HEK293 (cell line): Measurements from ENCODE around the gene DRICH1.

Experiments used
- CTCF ChIA-PET: fragments of 350-600 bp; formaldehyde crosslinking; extraction: SDS; loops from one replicate; lab custom pipeline; 2021; ENCODE audit warnings: antibody characterized with exemption; lab: Yijun Ruan, JAX
- POLR2A ChIA-PET: fragments of 300-600 bp; formaldehyde crosslinking; extraction: SDS; loops from one replicate; lab custom pipeline; 2020; ENCODE audit warnings: antibody characterized with exemption, inconsistent platforms; lab: Yijun Ruan, JAX
- H3K27ac ChIP-seq: fragments of 200-500 bp; sonication (Bioruptor generic); 2 replicates; pipeline ENCODE4 v1.5.1; 2014; ENCODE audit warnings: low read depth, low read length, control low read depth, inconsistent platforms; ENCODE audit errors: extremely low read depth
- H3K36me3 ChIP-seq, 2 experiments: fragments of 200-500 bp in 1 of 2; sonication (Bioruptor generic) in 1 of 2; 1 replicate in 1 of 2; 2 replicates in 1 of 2; pipeline ENCODE4 v1.5.1; 2014 to 2017; ENCODE audit warnings: inconsistent platforms in 2 of 2, low read length in 2 of 2; ENCODE audit not compliant: control insufficient read depth in 2 of 2, insufficient read depth in 1 of 2
- H3K4me1 ChIP-seq: fragments of 200-500 bp; sonication (Bioruptor generic); 2 replicates; pipeline ENCODE4 v1.5.1; 2014; ENCODE audit warnings: mild to moderate bottlenecking, low read length, inconsistent platforms; ENCODE audit not compliant: control insufficient read depth, insufficient read depth
- H3K4me3 ChIP-seq: 2 replicates; pipeline ENCODE4 v1.5.1; 2011; ENCODE audit warnings: low read depth, mild to moderate bottlenecking, control low read depth, low read length, moderate library complexity
- H3K9me3 ChIP-seq: fragments of 200-500 bp; sonication (Bioruptor generic); 2 replicates; pipeline ENCODE4 v1.5.1; 2014; ENCODE audit warnings: low read depth, low read length, inconsistent platforms; ENCODE audit not compliant: control insufficient read depth, insufficient read depth
- BCL11A ChIP-seq: fragments of 450-650 bp; formaldehyde crosslinking; IDR thresholded peaks from 2 replicates; pipeline ENCODE4 v1.5.1; 2016; ENCODE audit warnings: low read depth, missing biosample characterization, missing genetic modification characterization
- GLIS2 ChIP-seq: fragments of 450-650 bp; formaldehyde crosslinking; IDR thresholded peaks from 2 replicates; pipeline ENCODE4 v1.5.1; 2016; ENCODE audit warnings: missing biosample characterization, missing genetic modification characterization
- KLF16 ChIP-seq: fragments of 450-650 bp; formaldehyde crosslinking; IDR thresholded peaks from 2 replicates; pipeline ENCODE4 v1.5.1; 2017; ENCODE audit warnings: missing biosample characterization, missing genetic modification characterization
- SETDB1 ChIP-seq: IDR thresholded peaks from one replicate; pipeline ENCODE4 v1.6.1; 2017; ENCODE audit warnings: mild to moderate bottlenecking, low read length, moderate library complexity, mixed read lengths; ENCODE audit not compliant: insufficient read length
- YY2 ChIP-seq: fragments of 450-650 bp; formaldehyde crosslinking; IDR thresholded peaks from 2 replicates; pipeline ENCODE4 v1.5.1; 2016; ENCODE audit warnings: missing biosample characterization, missing genetic modification characterization
- ZFHX2 ChIP-seq: fragments of 450-650 bp; formaldehyde crosslinking; conservative IDR thresholded peaks from 2 replicates; pipeline ENCODE4 v1.5.1; 2016; ENCODE audit warnings: missing biosample characterization, missing genetic modification characterization
- ZFP3 ChIP-seq: fragments of 450-650 bp; formaldehyde crosslinking; IDR thresholded peaks from 2 replicates; pipeline ENCODE4 v1.5.1; 2016; ENCODE audit warnings: low read depth, missing biosample characterization, missing genetic modification characterization
- ZFP69B ChIP-seq: fragments of 450-650 bp; formaldehyde crosslinking; IDR thresholded peaks from 2 replicates; pipeline ENCODE4 v1.5.1; 2016; ENCODE audit warnings: missing biosample characterization, missing genetic modification characterization
- ZNF114 ChIP-seq: fragments of 450-650 bp; formaldehyde crosslinking; IDR thresholded peaks from 2 replicates; pipeline ENCODE4 v1.5.0; 2017; ENCODE audit warnings: missing biosample characterization, missing genetic modification characterization
- ZNF221 ChIP-seq: fragments of 450-650 bp; formaldehyde crosslinking; IDR thresholded peaks from 2 replicates; pipeline ENCODE4 v1.5.1; 2017; ENCODE audit warnings: missing biosample characterization, missing genetic modification characterization, borderline replicate concordance
- ZNF292 ChIP-seq: fragments of 450-650 bp; formaldehyde crosslinking; IDR thresholded peaks from 2 replicates; pipeline ENCODE4 v1.5.1; 2016; ENCODE audit warnings: low read depth, missing biosample characterization, missing genetic modification characterization, borderline replicate concordance
- ZNF341 ChIP-seq: fragments of 450-650 bp; formaldehyde crosslinking; IDR thresholded peaks from 2 replicates; pipeline ENCODE4; 2016; ENCODE audit warnings: low read depth, missing biosample characterization, missing genetic modification characterization
- ZNF391 ChIP-seq: fragments of 450-650 bp; formaldehyde crosslinking; IDR thresholded peaks from 2 replicates; pipeline ENCODE4 v1.5.1; 2016; ENCODE audit warnings: low read depth, missing biosample characterization, missing genetic modification characterization, borderline replicate concordance
- ZNF394 ChIP-seq: fragments of 450-650 bp; formaldehyde crosslinking; IDR thresholded peaks from 2 replicates; pipeline ENCODE4 v1.5.1; 2016; ENCODE audit warnings: missing biosample characterization, missing genetic modification characterization, mild to moderate bottlenecking, moderate library complexity, borderline replicate concordance
- ZNF426 ChIP-seq: fragments of 450-650 bp; formaldehyde crosslinking; IDR thresholded peaks from 2 replicates; pipeline ENCODE4 v1.5.1; 2017; ENCODE audit warnings: missing biosample characterization, missing genetic modification characterization, mild to moderate bottlenecking, inconsistent platforms, moderate library complexity
- ZNF571 ChIP-seq: fragments of 450-650 bp; formaldehyde crosslinking; IDR thresholded peaks from 2 replicates; pipeline ENCODE4 v1.5.0; 2017; ENCODE audit warnings: missing biosample characterization, missing genetic modification characterization
- ZNF585B ChIP-seq: fragments of 450-650 bp; formaldehyde crosslinking; IDR thresholded peaks from 2 replicates; pipeline ENCODE4 v1.5.1; 2016; ENCODE audit warnings: missing biosample characterization, missing genetic modification characterization
- ZNF621 ChIP-seq: fragments of 450-650 bp; formaldehyde crosslinking; IDR thresholded peaks from 2 replicates; pipeline ENCODE4 v1.5.1; 2017; ENCODE audit warnings: missing biosample characterization, missing genetic modification characterization
- ZNF776 ChIP-seq: fragments of 450-650 bp; formaldehyde crosslinking; IDR thresholded peaks from 2 replicates; pipeline ENCODE4 v1.5.0; 2017; ENCODE audit warnings: missing biosample characterization, missing genetic modification characterization, borderline replicate concordance
- ZNF785 ChIP-seq: fragments of 450-650 bp; formaldehyde crosslinking; IDR thresholded peaks from 2 replicates; pipeline ENCODE4 v1.5.1; 2016; ENCODE audit warnings: missing biosample characterization, missing genetic modification characterization
- ZSCAN30 ChIP-seq: fragments of 450-650 bp; IDR thresholded peaks from 2 replicates; pipeline ENCODE4 v1.5.1; 2018; ENCODE audit warnings: missing biosample characterization, mild to moderate bottlenecking, missing genetic modification characterization, moderate library complexity
- TF ChIP-seq, protein P1 (sequence below): fragments of 450-650 bp; formaldehyde crosslinking; IDR thresholded peaks from 2 replicates; pipeline ENCODE4 v1.5.1; 2016; ENCODE audit warnings: missing biosample characterization, missing genetic modification characterization
- TF ChIP-seq, protein P2 (sequence below): fragments of 450-650 bp; formaldehyde crosslinking; IDR thresholded peaks from 2 replicates; pipeline ENCODE4 v1.5.1; 2016; ENCODE audit warnings: missing biosample characterization, missing genetic modification characterization
- TF ChIP-seq, protein P3 (sequence below): fragments of 450-650 bp; formaldehyde crosslinking; IDR thresholded peaks from 2 replicates; pipeline ENCODE4 v1.5.1; 2016; ENCODE audit warnings: missing biosample characterization, missing genetic modification characterization

DRICH1 gene, protein sequence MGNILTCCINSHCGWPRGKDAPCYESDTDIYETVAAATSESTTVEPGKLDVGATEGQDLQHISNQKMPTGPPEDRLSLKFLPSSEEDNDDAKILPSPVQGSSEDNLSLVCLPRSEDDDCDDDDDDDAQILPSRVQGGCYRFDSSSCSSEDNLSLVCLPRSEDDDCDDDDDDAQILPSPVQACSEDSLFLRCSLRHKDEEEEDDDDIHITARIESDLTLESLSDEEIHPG

DNA sequence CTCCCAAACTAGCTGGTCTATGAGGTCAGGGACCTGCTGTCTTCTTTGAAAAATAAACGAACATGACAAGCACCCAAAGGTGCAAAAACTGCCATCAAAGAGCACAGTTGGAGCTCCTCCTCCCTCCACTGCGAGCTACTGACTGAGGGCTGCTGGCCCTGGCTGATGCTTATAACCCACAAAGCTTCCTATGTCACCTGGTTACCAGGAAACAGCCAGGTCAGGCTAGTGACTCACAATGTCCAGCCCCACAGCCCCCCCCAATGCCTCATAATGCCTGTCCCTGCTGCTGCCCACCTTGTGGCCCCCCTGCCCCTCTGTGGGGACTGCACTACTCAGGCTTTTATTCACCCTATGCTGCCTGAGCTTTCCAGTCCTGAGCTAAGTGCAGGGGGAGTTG is at the start of gene DRICH1:
Gene DRICH1 (minus strand): TSS at position 144 of the 400 bp plus-strand sequence. CDS start 298 bp downstream, outside the sequence.
- ChIA-PET CTCF (interaction anchor here (0.6 kb wide), 1 partner anchor 1038 kb away, joined by 4 read pairs; no protein-coding TSS in a partner anchor), POLR2A (no interaction called here)
- Histone ChIP-seq H3K27ac (no peak within 1 kb of the TSS), H3K9me3 (no peaks in the 10 kb centered on the region), H3K36me3 (peaks cover 0 to 3% of the 10 kb centered on the region in 2 experiments; a peak in 1 of 3 replicates), H3K4me3 (no peak within 1 kb of the TSS), H3K4me1 (no peaks in the 10 kb centered on the region; the same call in 1 of the 2 replicates)
- TF ChIP-seq ZNF341 (tag by site-specific recombination) = no peak
- no peak for TF ChIP-seq KLF16 (tag by site-specific recombination)
- TF ChIP-seq ZNF394 (tag by site-specific recombination) = no peak
- TF ChIP-seq ZNF292 (tag by site-specific recombination) = no peak
- TF ChIP-seq ZNF785 = no peak
- no peak for TF ChIP-seq ZNF776 (tag by site-specific recombination)
- TF ChIP-seq ZFHX2 (tag by site-specific recombination) = no peak
- no peak for TF ChIP-seq BCL11A (tag by site-specific recombination)
- TF ChIP-seq ZNF571 (tag by site-specific recombination) = no peak
- TF ChIP-seq, all 188 proteins: peak for 0

DNA sequence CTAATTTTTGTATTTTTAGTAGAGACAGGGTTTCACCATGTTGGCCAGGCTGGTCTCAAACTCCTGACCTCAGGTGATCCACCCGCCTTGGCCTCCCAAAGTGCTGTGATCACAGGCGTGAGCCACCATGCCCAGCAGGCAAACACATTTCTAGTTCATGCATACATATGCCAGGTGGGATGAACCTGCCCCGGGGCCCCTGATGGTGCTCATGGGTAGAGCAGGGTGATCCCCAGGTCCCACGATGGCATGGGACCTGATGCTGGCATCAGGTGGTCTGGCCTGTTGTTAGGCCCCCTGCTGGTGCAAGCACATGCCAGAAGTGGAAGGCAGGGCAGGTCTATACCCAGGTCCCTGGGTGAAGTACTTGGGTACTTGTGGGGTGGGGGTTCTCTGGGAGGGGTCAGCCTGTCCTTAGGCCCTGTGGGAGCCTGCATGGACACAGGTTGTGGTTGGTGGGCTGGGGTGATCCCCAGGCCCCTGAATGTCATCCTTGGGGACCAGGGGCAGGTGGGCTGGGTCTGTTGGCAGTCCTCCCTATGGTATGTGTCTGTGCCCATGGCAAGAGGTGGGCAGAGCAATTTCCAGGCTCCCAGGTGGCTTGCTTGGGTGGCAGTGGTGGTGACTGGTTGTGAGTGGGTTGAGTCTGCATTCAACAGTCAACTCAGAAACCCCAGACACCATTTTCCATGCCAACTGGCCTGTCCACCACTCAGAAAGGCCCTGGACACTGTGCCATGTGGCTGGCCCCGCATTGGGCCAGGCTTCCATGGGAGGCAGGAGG is 49.1 kb upstream of the DRICH1 start:
- ChIA-PET POLR2A (no interaction called here), CTCF (no interaction called here)
- Histone ChIP-seq H3K36me3 (peaks cover 4 to 72% of the 10 kb centered on the region in 2 experiments; a peak in 2 of 3 replicates), H3K9me3 (no peaks in the 10 kb centered on the region), H3K27ac (no peak overlapping the region), H3K4me3 (no peak overlapping the region), H3K4me1 (no peaks in the 10 kb centered on the region)
- TF ChIP-seq ZFP69B (tag by site-specific recombination) = no peak
- no peak for TF ChIP-seq ZSCAN30 (tag by site-specific recombination)
- no peak for TF ChIP-seq BCL11A (tag by site-specific recombination)
- TF ChIP-seq, protein P1, sequence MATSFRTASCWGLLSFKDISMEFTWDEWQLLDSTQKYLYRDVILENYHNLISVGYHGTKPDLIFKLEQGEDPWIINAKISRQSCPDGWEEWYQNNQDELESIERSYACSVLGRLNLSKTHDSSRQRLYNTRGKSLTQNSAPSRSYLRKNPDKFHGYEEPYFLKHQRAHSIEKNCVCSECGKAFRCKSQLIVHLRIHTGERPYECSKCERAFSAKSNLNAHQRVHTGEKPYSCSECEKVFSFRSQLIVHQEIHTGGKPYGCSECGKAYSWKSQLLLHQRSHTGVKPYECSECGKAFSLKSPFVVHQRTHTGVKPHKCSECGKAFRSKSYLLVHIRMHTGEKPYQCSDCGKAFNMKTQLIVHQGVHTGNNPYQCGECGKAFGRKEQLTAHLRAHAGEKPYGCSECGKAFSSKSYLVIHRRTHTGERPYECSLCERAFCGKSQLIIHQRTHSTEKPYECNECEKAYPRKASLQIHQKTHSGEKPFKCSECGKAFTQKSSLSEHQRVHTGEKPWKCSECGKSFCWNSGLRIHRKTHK = no peak
- TF ChIP-seq ZNF221 = no peak
- no peak for TF ChIP-seq ZNF426 (tag by site-specific recombination)
- no peak for TF ChIP-seq ZFP3 (tag by site-specific recombination)
- TF ChIP-seq ZNF621 (tag by site-specific recombination) = no peak

DNA sequence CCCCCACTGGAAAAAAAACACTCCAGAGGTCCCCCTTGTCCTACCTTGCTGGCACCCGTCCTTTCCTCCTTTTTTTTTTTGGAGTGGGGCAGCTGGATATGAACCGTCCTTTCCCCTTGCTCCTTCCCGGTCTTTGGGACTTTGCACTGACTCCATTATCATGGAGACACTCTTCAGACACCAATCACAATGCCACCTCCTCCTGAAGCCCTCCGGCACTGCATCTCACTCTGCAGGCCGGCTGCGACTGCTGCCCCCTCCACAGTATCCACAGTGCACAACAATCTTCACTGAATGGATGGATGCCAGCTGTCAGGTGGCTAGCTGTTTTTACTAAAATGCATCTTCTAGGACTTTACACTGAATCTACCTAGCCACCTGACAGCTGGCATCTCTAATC is 46.0 kb upstream of the DRICH1 start:
- ChIA-PET CTCF (interaction anchor here (1.4 kb wide), 1 partner anchor 86 kb away, joined by 3 read pairs; no protein-coding TSS in a partner anchor), POLR2A (no interaction called here)
- H3K9me3 ChIP-seq = no peaks in the 10 kb centered on the region
- H3K27ac ChIP-seq = no peak overlapping the region
- no peaks in the 10 kb centered on the region for H3K4me1 ChIP-seq
- TF ChIP-seq ZNF114 (no peak), ZNF776 (tag by site-specific recombination) (no peak), ZNF292 (tag by site-specific recombination) (no peak), GLIS2 (no peak), ZNF391 (no peak), SETDB1 (no peak), ZNF585B (tag by site-specific recombination) (no peak), YY2 (tag by site-specific recombination) (no peak)
- TF ChIP-seq, protein P2, sequence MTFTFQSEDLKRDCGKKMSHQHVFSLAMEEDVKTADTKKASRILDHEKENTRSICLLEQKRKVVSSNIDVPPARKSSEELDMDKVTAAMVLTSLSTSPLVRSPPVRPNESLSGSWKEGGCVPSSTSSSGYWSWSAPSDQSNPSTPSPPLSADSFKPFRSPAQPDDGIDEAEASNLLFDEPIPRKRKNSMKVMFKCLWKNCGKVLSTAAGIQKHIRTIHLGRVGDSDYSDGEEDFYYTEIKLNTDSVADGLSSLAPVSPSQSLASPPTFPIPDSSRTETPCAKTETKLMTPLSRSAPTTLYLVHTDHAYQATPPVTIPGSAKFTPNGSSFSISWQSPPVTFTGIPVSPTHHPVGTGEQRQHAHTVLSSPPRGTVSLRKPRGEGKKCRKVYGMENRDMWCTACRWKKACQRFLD (tag by site-specific recombination) = no peak
- TF ChIP-seq, protein P3, sequence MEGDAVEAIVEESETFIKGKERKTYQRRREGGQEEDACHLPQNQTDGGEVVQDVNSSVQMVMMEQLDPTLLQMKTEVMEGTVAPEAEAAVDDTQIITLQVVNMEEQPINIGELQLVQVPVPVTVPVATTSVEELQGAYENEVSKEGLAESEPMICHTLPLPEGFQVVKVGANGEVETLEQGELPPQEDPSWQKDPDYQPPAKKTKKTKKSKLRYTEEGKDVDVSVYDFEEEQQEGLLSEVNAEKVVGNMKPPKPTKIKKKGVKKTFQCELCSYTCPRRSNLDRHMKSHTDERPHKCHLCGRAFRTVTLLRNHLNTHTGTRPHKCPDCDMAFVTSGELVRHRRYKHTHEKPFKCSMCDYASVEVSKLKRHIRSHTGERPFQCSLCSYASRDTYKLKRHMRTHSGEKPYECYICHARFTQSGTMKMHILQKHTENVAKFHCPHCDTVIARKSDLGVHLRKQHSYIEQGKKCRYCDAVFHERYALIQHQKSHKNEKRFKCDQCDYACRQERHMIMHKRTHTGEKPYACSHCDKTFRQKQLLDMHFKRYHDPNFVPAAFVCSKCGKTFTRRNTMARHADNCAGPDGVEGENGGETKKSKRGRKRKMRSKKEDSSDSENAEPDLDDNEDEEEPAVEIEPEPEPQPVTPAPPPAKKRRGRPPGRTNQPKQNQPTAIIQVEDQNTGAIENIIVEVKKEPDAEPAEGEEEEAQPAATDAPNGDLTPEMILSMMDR (tag by site-specific recombination) = no peak
- peaks cover 4 to 58% of the 10 kb centered on the region in 2 experiments; a peak in 2 of 3 replicates for H3K36me3 ChIP-seq
- no peak overlapping the region for H3K4me3 ChIP-seq
